ENCODE results near the gene SSU72. TPM values are rescaled to one million over a fixed set of nuclear protein-coding genes. Genes with fewer than 3 reads are reported as not detected.

The SSU72 gene
- total RNA-seq, 1 donor from 2014 or later: 87.3 TPM

GRCh38 chr1:1540818-1541628, 33.6 kb downstream of the SSU72 start:
- no peak for DNase-seq (ENCODE audit: low read depth)
- H3K27me3 ChIP-seq (ENCODE audit: control insufficient read depth, insufficient read depth, low read length): no peaks in the 10 kb centered on the region
- H3K36me3 ChIP-seq (ENCODE audit: control insufficient read depth, insufficient read depth, low read length): no peaks in the 10 kb centered on the region
- TF ChIP-seq, protein P1, sequence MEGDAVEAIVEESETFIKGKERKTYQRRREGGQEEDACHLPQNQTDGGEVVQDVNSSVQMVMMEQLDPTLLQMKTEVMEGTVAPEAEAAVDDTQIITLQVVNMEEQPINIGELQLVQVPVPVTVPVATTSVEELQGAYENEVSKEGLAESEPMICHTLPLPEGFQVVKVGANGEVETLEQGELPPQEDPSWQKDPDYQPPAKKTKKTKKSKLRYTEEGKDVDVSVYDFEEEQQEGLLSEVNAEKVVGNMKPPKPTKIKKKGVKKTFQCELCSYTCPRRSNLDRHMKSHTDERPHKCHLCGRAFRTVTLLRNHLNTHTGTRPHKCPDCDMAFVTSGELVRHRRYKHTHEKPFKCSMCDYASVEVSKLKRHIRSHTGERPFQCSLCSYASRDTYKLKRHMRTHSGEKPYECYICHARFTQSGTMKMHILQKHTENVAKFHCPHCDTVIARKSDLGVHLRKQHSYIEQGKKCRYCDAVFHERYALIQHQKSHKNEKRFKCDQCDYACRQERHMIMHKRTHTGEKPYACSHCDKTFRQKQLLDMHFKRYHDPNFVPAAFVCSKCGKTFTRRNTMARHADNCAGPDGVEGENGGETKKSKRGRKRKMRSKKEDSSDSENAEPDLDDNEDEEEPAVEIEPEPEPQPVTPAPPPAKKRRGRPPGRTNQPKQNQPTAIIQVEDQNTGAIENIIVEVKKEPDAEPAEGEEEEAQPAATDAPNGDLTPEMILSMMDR (IDR thresholded peaks at IDR 0.05; ENCODE audit: insufficient read depth, low read length, poor library complexity, severe bottlenecking): no peak
- peak overlapping the region; percentile 49 for H3K4me3 ChIP-seq (ENCODE audit: low read depth, low read length)

- H3K36me3 ChIP-seq (ENCODE audit: control insufficient read depth, insufficient read depth, low read length): no peaks in the 10 kb centered on the region
- no peaks in the 10 kb centered on the region for H3K27me3 ChIP-seq (ENCODE audit: control insufficient read depth, insufficient read depth, low read length)
- DNase-seq (ENCODE audit: low read depth): no peak
- TF ChIP-seq, protein P1 (IDR thresholded peaks at IDR 0.05; ENCODE audit: insufficient read depth, low read length, poor library complexity, severe bottlenecking): no peak
- peak within 1 kb of the TSS; percentile 49 for H3K4me3 ChIP-seq (ENCODE audit: low read depth, low read length)
Measured at GRCh38 chr1:1540090-1540817, 34.4 kb downstream of the SSU72 start, which contains the start of gene TMEM240. Gene TMEM240, minus strand, starts transcription at chr1:1540624. Its CDS starts 278 bp downstream, at chr1:1540346.

DNA sequence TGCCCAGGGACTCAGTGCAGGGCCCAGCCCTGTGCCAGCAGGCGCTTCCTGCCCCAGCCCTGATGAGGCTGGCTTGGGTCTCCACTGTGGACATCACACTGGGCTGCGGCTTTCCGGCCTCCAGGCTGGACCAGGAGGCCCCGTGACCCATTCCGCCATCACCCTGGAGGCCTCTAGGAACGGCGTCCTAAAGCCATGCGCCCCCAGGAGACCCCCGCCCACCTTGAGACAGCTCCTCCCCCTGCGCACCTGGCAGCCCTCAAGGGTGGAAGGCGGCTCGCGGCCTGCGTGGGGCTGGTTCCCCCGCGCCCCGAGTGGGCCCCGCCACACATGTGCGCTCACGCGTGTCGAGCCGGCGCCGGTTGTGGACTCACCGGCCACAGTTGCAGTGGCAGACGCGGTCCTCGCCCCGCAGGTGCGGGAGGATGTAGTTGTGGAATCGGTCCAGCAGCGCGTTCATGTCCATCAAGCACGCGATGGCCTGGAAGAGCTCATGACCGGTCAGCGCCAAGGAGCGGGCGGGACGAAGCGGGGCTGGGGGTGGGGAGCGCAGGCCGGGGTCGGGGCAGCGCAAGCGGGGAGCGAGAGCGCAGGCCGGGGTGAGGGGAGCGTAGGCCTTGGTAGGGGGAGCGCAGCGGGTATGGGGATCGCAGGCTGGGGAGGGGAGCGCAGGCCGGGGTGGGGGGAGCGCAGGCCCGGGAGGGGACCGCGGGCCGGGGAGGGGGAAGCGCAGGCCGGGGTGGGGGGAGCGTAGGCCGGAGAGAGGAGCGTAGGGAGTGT, 35.2 kb downstream of the SSU72 start:
- Histone ChIP-seq H3K4me3 (ENCODE audit: low read depth, low read length) (peak overlapping the region; percentile 49), H3K27me3 (ENCODE audit: control insufficient read depth, insufficient read depth, low read length) (no peaks in the 10 kb centered on the region), H3K36me3 (ENCODE audit: control insufficient read depth, insufficient read depth, low read length) (no peaks in the 10 kb centered on the region)
- TF ChIP-seq, protein P1 (IDR thresholded peaks at IDR 0.05; ENCODE audit: insufficient read depth, low read length, poor library complexity, severe bottlenecking): no peak
- DNase-seq (ENCODE audit: low read depth): no peak

DNA sequence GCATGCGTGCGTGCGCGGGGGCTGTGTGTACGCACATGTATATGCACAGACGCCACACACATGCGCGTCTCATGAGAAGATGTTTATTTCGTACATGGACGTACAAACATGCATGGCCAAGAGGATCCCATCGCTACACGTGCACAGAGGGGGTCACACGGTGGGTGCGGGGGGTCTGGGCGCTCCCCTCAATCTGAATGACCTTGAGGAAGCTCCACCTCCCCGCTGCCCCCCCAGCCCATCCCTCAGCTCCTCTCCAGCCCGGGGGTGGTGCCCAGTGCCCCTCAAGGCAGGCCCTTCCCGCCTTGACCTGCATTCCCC, 35.7 kb downstream of the SSU72 start:
- DNase-seq (ENCODE audit: low read depth): no peak
- no peak overlapping the region for H3K4me3 ChIP-seq (ENCODE audit: low read depth, low read length)
- TF ChIP-seq, protein P1 (IDR thresholded peaks at IDR 0.05; ENCODE audit: insufficient read depth, low read length, poor library complexity, severe bottlenecking): no peak
- H3K27me3 ChIP-seq (ENCODE audit: control insufficient read depth, insufficient read depth, low read length): no peaks in the 10 kb centered on the region
- no peaks in the 10 kb centered on the region for H3K36me3 ChIP-seq (ENCODE audit: control insufficient read depth, insufficient read depth, low read length)

DNA sequence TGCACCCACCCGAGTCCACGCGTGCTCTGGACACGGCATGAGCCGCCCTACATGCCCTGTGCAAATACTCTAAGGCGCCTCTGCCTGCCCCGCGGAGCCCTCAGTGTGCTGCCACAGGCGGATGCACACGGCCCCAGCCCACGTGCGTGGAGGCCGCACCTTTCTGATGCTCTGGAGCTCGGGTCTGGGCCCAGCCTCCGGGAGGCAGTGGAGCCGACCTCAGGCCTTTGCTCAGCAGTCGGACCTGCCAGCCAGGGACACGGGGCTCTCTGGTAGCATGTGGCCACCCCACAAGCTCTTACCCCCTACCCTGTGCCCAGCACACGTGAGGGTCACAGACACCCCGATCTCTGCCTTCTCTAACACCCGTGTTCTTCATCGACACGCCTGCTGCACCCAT, 36.3 kb downstream of the SSU72 start:
- TF ChIP-seq, protein P1 (IDR thresholded peaks at IDR 0.05; ENCODE audit: insufficient read depth, low read length, poor library complexity, severe bottlenecking): no peak
- DNase-seq (ENCODE audit: low read depth): no peak
- Histone ChIP-seq H3K36me3 (ENCODE audit: control insufficient read depth, insufficient read depth, low read length) (no peaks in the 10 kb centered on the region), H3K27me3 (ENCODE audit: control insufficient read depth, insufficient read depth, low read length) (no peaks in the 10 kb centered on the region), H3K4me3 (ENCODE audit: low read depth, low read length) (no peak overlapping the region)

Data from kidney epithelial cell (primary cell).